Esophagus squamous epithelium (tissue), 4 donors: ENCODE results near the gene KRTAP2-4.

Source experiments
- POLR2A ChIP-seq, 4 donors: fragments of 450-650 bp; IDR thresholded peaks; one replicate each; pipeline ENCODE4 v1.6.1; 2017; ENCODE audit warnings: antibody characterized with exemption in 4 of 4, mild to moderate bottlenecking in 4 of 4, moderate library complexity in 3 of 4
- TF ChIP-seq, protein P1 (sequence below), 6 experiments: fragments of 450-650 bp in 4 of 6; fragments of 200-600 bp in 2 of 6; sonication (generic) in 2 of 6; IDR thresholded peaks; one replicate each; pipeline ENCODE4 v1.5.1; 2016 to 2019; ENCODE audit warnings: antibody characterized with exemption in 6 of 6, mild to moderate bottlenecking in 4 of 6, moderate library complexity in 4 of 6

DNA sequence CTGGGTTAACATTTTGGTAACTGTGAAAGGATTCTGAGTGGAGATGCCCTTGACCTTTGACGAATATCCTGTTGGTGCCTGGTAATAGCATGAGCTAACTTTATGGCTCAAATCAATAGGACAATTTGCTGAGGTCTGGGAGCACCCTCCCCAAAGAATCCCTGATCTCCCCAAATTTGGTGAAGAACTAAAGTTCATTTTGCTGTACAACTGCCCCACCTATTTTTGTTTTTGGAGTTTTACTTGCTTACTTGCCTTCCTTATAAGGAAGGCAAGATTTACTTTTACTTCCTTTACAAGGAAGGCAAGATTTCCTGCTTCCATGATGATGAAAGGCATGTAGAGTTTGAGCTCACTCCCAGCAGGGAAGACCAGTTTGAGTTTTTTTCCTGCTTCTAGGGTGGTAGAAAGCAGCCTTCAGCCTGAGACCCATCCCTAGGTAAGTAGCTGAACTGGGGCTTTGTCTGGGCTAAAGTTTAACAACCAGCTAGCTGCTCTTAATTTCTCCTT, 42.3 kb upstream of the KRTAP2-4 start:
- TF ChIP-seq POLR2A (IDR thresholded peaks at IDR 0.05): no peak
- TF ChIP-seq, protein P1, sequence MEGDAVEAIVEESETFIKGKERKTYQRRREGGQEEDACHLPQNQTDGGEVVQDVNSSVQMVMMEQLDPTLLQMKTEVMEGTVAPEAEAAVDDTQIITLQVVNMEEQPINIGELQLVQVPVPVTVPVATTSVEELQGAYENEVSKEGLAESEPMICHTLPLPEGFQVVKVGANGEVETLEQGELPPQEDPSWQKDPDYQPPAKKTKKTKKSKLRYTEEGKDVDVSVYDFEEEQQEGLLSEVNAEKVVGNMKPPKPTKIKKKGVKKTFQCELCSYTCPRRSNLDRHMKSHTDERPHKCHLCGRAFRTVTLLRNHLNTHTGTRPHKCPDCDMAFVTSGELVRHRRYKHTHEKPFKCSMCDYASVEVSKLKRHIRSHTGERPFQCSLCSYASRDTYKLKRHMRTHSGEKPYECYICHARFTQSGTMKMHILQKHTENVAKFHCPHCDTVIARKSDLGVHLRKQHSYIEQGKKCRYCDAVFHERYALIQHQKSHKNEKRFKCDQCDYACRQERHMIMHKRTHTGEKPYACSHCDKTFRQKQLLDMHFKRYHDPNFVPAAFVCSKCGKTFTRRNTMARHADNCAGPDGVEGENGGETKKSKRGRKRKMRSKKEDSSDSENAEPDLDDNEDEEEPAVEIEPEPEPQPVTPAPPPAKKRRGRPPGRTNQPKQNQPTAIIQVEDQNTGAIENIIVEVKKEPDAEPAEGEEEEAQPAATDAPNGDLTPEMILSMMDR (IDR thresholded peaks at IDR 0.05): no peak
